Measurements from ENCODE around the gene TTC21B.

Gene TTC21B

DNA sequence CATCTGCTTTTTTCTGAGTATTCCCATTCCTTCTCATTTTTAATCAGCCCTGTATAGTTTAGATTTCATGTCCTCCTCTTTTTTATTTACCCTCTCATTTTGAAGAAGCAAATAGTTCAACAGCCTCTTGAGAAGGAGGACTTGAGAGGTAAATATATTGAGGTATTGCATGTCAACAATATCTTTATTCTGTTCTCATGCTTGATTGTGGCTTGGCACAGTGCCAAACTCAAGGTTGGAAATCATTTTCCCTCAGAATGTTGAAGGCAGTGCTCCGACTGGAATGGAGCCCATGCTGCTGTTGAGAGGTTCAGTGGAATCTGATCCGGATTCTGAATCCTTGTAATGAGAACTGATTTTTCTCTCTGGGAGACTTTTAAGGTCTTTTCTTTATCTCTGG, 128.5 kb downstream of the TTC21B start:
- H3K27me3 ChIP-seq (ENCODE audit: control insufficient read depth in 3 of 3, insufficient read depth in 3 of 3, low read depth in 1 of 3, low read length in 3 of 3): no peaks in the 10 kb centered on the region
- H3K4me3 ChIP-seq (ENCODE audit: low read length in 2 of 2): no peak overlapping the region
- no peaks in the 10 kb centered on the region for H3K4me1 ChIP-seq (ENCODE audit: control insufficient read depth in 2 of 2, insufficient read depth in 1 of 2, low read depth in 1 of 2, low read length in 2 of 2)
- H2BK12ac ChIP-seq (ENCODE audit: low read length): no peak overlapping the region
- H3K4me2 ChIP-seq (ENCODE audit: insufficient read depth, low read length, poor library complexity, severe bottlenecking): no peak overlapping the region
- no peak overlapping the region for H2BK120ac ChIP-seq (ENCODE audit: low read depth, low read length)
- no peak for DNase-seq (ENCODE audit: low spot score)
- no peak overlapping the region for H3K23ac ChIP-seq (ENCODE audit: low read depth, low read length, poor library complexity)
- H3K36me3 ChIP-seq (replicated peaks in 1 of 2; ENCODE audit: control insufficient read depth in 2 of 2, insufficient read depth in 2 of 2, low read length in 2 of 2): no peaks in the 10 kb centered on the region
- H3K9ac ChIP-seq (ENCODE audit: low read depth, low read length, poor library complexity): no peak overlapping the region
- H2AFZ ChIP-seq (ENCODE audit: low read length): no peak overlapping the region
- H3K27ac ChIP-seq (replicated peaks; ENCODE audit: low read length): no peak overlapping the region
- no peaks in the 10 kb centered on the region for H3K79me1 ChIP-seq (ENCODE audit: low read depth, low read length)
- H3K18ac ChIP-seq (ENCODE audit: low read length): no peak overlapping the region
- no peak overlapping the region for H4K8ac ChIP-seq (ENCODE audit: low read depth, low read length)
- H2BK5ac ChIP-seq (ENCODE audit: low read length): no peak overlapping the region
- WGBS, 2 donors (ENCODE audit: extremely low coverage in 2 of 2, insufficient read length in 2 of 2, insufficient replicate concordance in 1 of 2): no CpG with 5 or more reads among the region's 2 CpGs
- no peak overlapping the region for H2BK15ac ChIP-seq (ENCODE audit: low read length)
- H3K14ac ChIP-seq (ENCODE audit: low read length): no peak overlapping the region
- no peaks in the 10 kb centered on the region for H3K9me3 ChIP-seq (replicated peaks in 1 of 2; ENCODE audit: control insufficient read depth in 2 of 2, insufficient read depth in 1 of 2, low read depth in 1 of 2, low read length in 2 of 2)
- H4K91ac ChIP-seq (ENCODE audit: low read depth, low read length, poor library complexity): no peak overlapping the region
- no peak overlapping the region for H2AK5ac ChIP-seq (ENCODE audit: low read depth, low read length)
- no peak overlapping the region for H3K4ac ChIP-seq (ENCODE audit: low read length)

Data from neuronal stem cell (in vitro differentiated cells).